Measurements from ENCODE around the gene ARF4.
"Not testable (repeated sequence)": the region's sequence is repeated elsewhere in the genome, so short reads cannot be mapped to it uniquely, and the experiment has no call there.

GRCh38 chr3:57611870-57612269 lies 14.7 kb upstream of the ARF4 start:
- not testable (repeated sequence) for TF ChIP-seq EZH2 (IDR thresholded peaks at IDR 0.05; ENCODE audit: low read depth, unreplicated experiment); CTCF (conservative IDR thresholded peaks at IDR 0.05; ENCODE audit: low read depth in 2 of 2); REST (IDR thresholded peaks at IDR 0.05; ENCODE audit: unreplicated experiment); ETS1 (IDR thresholded peaks at IDR 0.05); EZH2phosphoT487 (IDR thresholded peaks at IDR 0.05; ENCODE audit: unreplicated experiment); POLR2AphosphoS5 (IDR thresholded peaks at IDR 0.05; ENCODE audit: low read depth); ZNF331 (CRISPR knock-in tag; IDR thresholded peaks at IDR 0.05; ENCODE audit: low read depth); STAT1 (IDR thresholded peaks at IDR 0.05; ENCODE audit: unreplicated experiment); JUNB (IDR thresholded peaks at IDR 0.05; ENCODE audit: unreplicated experiment); CREB1 (CRISPR knock-in tag; IDR thresholded peaks at IDR 0.05; ENCODE audit: low read depth); NANOG (IDR thresholded peaks at IDR 0.05; ENCODE audit: borderline replicate concordance); ZNF462 (CRISPR knock-in tag; IDR thresholded peaks at IDR 0.05)

Measured in GM23338 (cell line).